ENCODE measurements around the gene TSPO.

The TSPO gene

GRCh38 chr22:43205261-43205691 lies 53.9 kb downstream of the TSPO start:
- no peak for DNase-seq

- DNase-seq: no peak
Measured at GRCh38 chr22:43205748-43206508, 54.6 kb downstream of the TSPO start.

GRCh38 chr22:43206509-43207161 lies 55.3 kb downstream of the TSPO start:
- DNase-seq: no peak

- no peak for DNase-seq
Measured at GRCh38 chr22:43207386-43207785, 56.0 kb downstream of the TSPO start.

GRCh38 chr22:43207849-43208702 lies 56.7 kb downstream of the TSPO start:
- DNase-seq: no peak

- DNase-seq: no peak
Measured at GRCh38 chr22:43208703-43209522, 57.6 kb downstream of the TSPO start.

- DNase-seq: no peak
Measured at GRCh38 chr22:43209523-43209890, 58.1 kb downstream of the TSPO start.

- no peak for DNase-seq
Measured at GRCh38 chr22:43209971-43210370, 58.6 kb downstream of the TSPO start.

- no peak for DNase-seq
Measured at GRCh38 chr22:43210631-43211515, 59.5 kb downstream of the TSPO start.

GRCh38 chr22:43211941-43212433 lies 60.6 kb downstream of the TSPO start:
- DNase-seq: no peak

GRCh38 chr22:43212434-43212952 lies 61.1 kb downstream of the TSPO start:
- no peak for DNase-seq
